IMR-90 (cell line): ENCODE results near the gene CLASRP. TPM values are rescaled to one million over a fixed set of nuclear protein-coding genes. Genes with fewer than 3 reads are reported as not detected.

Experiments used
- ATAC-seq: fragments of 200-7000 bp; cut with Tn5 transposase; 2 replicates; pipeline ENCODE4 v1.9.1; 2020; ENCODE audit warnings: low read depth, mild to moderate bottlenecking, moderate library complexity
- BruUV-seq: library from RNA; stranded (reverse); fragments of 400-500 nt; replicated peaks from 2 replicates; lab custom pipeline; 2021; lab: Mats Ljungman, UMichigan
- CTCF ChIA-PET: fragments of 300-600 bp; formaldehyde crosslinking; extraction: SDS; loops from one replicate; lab custom pipeline; 2021; ENCODE audit warnings: antibody characterized with exemption; lab: Yijun Ruan, JAX
- POLR2A ChIA-PET: fragments of 300-600 bp; sonication (Branson Sonifier 250); formaldehyde crosslinking; loops from one replicate; lab custom pipeline; 2022; ENCODE audit warnings: antibody characterized with exemption; ENCODE audit not compliant: unreplicated experiment; lab: Charles Lee
- DNase-seq: peaks from one replicate; pipeline ENCODE4 v3.0.0; 2013
- H2AFZ ChIP-seq: replicated peaks from 2 replicates; pipeline ENCODE3; 2013; ENCODE audit warnings: low read length, mild to moderate bottlenecking; ENCODE audit not compliant: poor library complexity
- H2AK5ac ChIP-seq: 2 replicates; pipeline ENCODE4 v1.6.1; 2013; ENCODE audit warnings: low read depth, low read length, inconsistent platforms
- H2AK9ac ChIP-seq: replicated peaks from 2 replicates; pipeline ENCODE3; 2013; ENCODE audit warnings: mild to moderate bottlenecking, low read depth, low read length, moderate library complexity; ENCODE audit not compliant: poor library complexity
- H2BK120ac ChIP-seq: 2 replicates; pipeline ENCODE4 v1.6.1; 2013; ENCODE audit warnings: low read depth, low read length, inconsistent platforms
- H2BK15ac ChIP-seq: 3 replicates; pipeline ENCODE4 v1.6.1; 2013; ENCODE audit warnings: low read depth, low read length, inconsistent platforms
- H2BK20ac ChIP-seq: 2 replicates; pipeline ENCODE4 v1.6.1; 2013; ENCODE audit warnings: low read depth, mild to moderate bottlenecking, inconsistent platforms, low read length, moderate library complexity
- H2BK5ac ChIP-seq: 2 replicates; pipeline ENCODE4 v1.6.1; 2013; ENCODE audit warnings: mild to moderate bottlenecking, low read depth, low read length, inconsistent platforms; ENCODE audit not compliant: poor library complexity, severe bottlenecking
- H3K14ac ChIP-seq: replicated peaks from 2 replicates; pipeline ENCODE4 v1.6.1; 2013; ENCODE audit warnings: low read depth, low read length, inconsistent platforms
- H3K18ac ChIP-seq: 2 replicates; pipeline ENCODE4 v1.6.1; 2013; ENCODE audit warnings: low read depth, low read length, control low read depth
- H3K23ac ChIP-seq: 2 replicates; pipeline ENCODE4 v1.6.1; 2013; ENCODE audit warnings: low read depth, low read length, inconsistent platforms
- H3K27ac ChIP-seq: 2 replicates; pipeline ENCODE4 v1.5.1; 2013; ENCODE audit warnings: mild to moderate bottlenecking, control low read depth, low read length; ENCODE audit not compliant: insufficient read depth
- H3K27me3 ChIP-seq: 2 replicates; pipeline ENCODE4 v1.6.1; 2013; ENCODE audit warnings: low read length; ENCODE audit not compliant: control insufficient read depth, insufficient read depth
- H3K36me3 ChIP-seq: 2 replicates; pipeline ENCODE4 v1.6.1; 2013; ENCODE audit warnings: low read length, mixed read lengths; ENCODE audit not compliant: control insufficient read depth, insufficient read depth
- H3K4ac ChIP-seq: 2 replicates; pipeline ENCODE4 v1.6.1; 2013; ENCODE audit warnings: low read depth, low read length, inconsistent platforms
- H3K4me1 ChIP-seq: 2 replicates; pipeline ENCODE4 v1.6.1; 2013; ENCODE audit warnings: low read length, mixed read lengths; ENCODE audit not compliant: control insufficient read depth, insufficient read depth
- H3K4me2 ChIP-seq: 2 replicates; pipeline ENCODE4 v1.6.1; 2013; ENCODE audit warnings: low read depth, mild to moderate bottlenecking, control low read depth, low read length, moderate library complexity
- H3K4me3 ChIP-seq: 2 replicates; pipeline ENCODE4 v1.5.1; 2013; ENCODE audit warnings: low read depth, mild to moderate bottlenecking, control low read depth, low read length, moderate library complexity; ENCODE audit not compliant: insufficient read depth
- H3K56ac ChIP-seq: 2 replicates; pipeline ENCODE4 v1.6.1; 2013; ENCODE audit warnings: low read length, inconsistent platforms; ENCODE audit not compliant: insufficient read depth; ENCODE audit errors: extremely low read depth
- H3K79me1 ChIP-seq, 2 experiments: 2 replicates each; pipeline ENCODE4 v1.6.1; 2013; ENCODE audit warnings: low read length in 2 of 2, inconsistent platforms in 1 of 2, low read depth in 1 of 2
- H3K9ac ChIP-seq: 2 replicates; pipeline ENCODE4 v1.6.1; 2013; ENCODE audit warnings: low read depth, low read length, control low read depth
- H3K9me1 ChIP-seq: 2 replicates; pipeline ENCODE4 v1.6.1; 2013; ENCODE audit warnings: low read length, inconsistent platforms; ENCODE audit not compliant: insufficient read depth
- H3K9me3 ChIP-seq: 2 replicates; pipeline ENCODE4 v1.6.1; 2013; ENCODE audit warnings: low read length; ENCODE audit not compliant: control insufficient read depth, insufficient read depth
- H4K20me1 ChIP-seq: 2 replicates; pipeline ENCODE4 v1.6.1; 2013; ENCODE audit warnings: low read length, inconsistent platforms; ENCODE audit not compliant: insufficient read depth
- H4K5ac ChIP-seq: 2 replicates; pipeline ENCODE4 v1.6.1; 2013; ENCODE audit warnings: mild to moderate bottlenecking, low read depth, low read length, control low read depth
- H4K8ac ChIP-seq, 2 experiments: 2 replicates each; pipeline ENCODE4 v1.6.1; 2013; ENCODE audit warnings: low read depth in 2 of 2, low read length in 2 of 2, control low read depth in 1 of 2, inconsistent platforms in 1 of 2
- H4K91ac ChIP-seq: 2 replicates; pipeline ENCODE4 v1.6.1; 2013; ENCODE audit warnings: low read depth, low read length, inconsistent platforms; ENCODE audit not compliant: insufficient read depth
- CEBPB ChIP-seq: IDR thresholded peaks from 2 replicates; pipeline ENCODE4 v1.6.1; 2012; ENCODE audit warnings: low read depth, low read length, improper control_type of control experiment
- CHD1 ChIP-seq: IDR thresholded peaks from 2 replicates; pipeline ENCODE4 v1.6.1; 2012; ENCODE audit warnings: low read depth, low read length, improper control_type of control experiment
- CTCF ChIP-seq: conservative IDR thresholded peaks from 2 replicates; pipeline ENCODE4 v1.5.1; 2012; ENCODE audit warnings: mild to moderate bottlenecking, low read depth, low read length, improper control_type of control experiment
- ELK1 ChIP-seq: fragments of 150-350 bp; IDR thresholded peaks from 2 replicates; pipeline ENCODE4 v1.6.1; 2016; ENCODE audit warnings: low read depth, mild to moderate bottlenecking, low read length, moderate library complexity, borderline replicate concordance
- FOS ChIP-seq: fragments of 150-350 bp; IDR thresholded peaks from 2 replicates; pipeline ENCODE4 v1.6.1; 2016; ENCODE audit warnings: low read depth, low read length
- MAZ ChIP-seq: IDR thresholded peaks from 2 replicates; pipeline ENCODE4 v1.6.1; 2012; ENCODE audit warnings: low read depth, mild to moderate bottlenecking, low read length, improper control_type of control experiment, moderate library complexity, borderline replicate concordance
- MXI1 ChIP-seq: IDR thresholded peaks from 2 replicates; pipeline ENCODE4 v1.6.1; 2012; ENCODE audit warnings: low read depth, mild to moderate bottlenecking, low read length, moderate library complexity, borderline replicate concordance
- NFE2L2 ChIP-seq: fragments of 150-350 bp; IDR thresholded peaks from 2 replicates; pipeline ENCODE4 v1.6.1; 2016; ENCODE audit warnings: low read depth, mild to moderate bottlenecking, low read length
- POLR2A ChIP-seq: IDR thresholded peaks from 2 replicates; pipeline ENCODE4 v1.6.1; 2012; ENCODE audit warnings: mild to moderate bottlenecking, low read depth, low read length
- RAD21 ChIP-seq: IDR thresholded peaks from 2 replicates; pipeline ENCODE4 v1.6.1; 2012; ENCODE audit warnings: low read length, improper control_type of control experiment
- RCOR1 ChIP-seq: IDR thresholded peaks from 2 replicates; pipeline ENCODE4 v1.6.1; 2012; ENCODE audit warnings: mild to moderate bottlenecking, low read length, improper control_type of control experiment; ENCODE audit not compliant: insufficient replicate concordance
- RFX5 ChIP-seq: IDR thresholded peaks from 2 replicates; pipeline ENCODE4 v1.8.0; 2012; ENCODE audit warnings: low read depth, mild to moderate bottlenecking, low read length, moderate library complexity
- SMC3 ChIP-seq: fragments of 150-350 bp; IDR thresholded peaks from 2 replicates; pipeline ENCODE4 v1.6.1; 2016; ENCODE audit warnings: low read depth, mild to moderate bottlenecking, antibody characterized with exemption, low read length, moderate library complexity
- USF2 ChIP-seq: fragments of 150-350 bp; IDR thresholded peaks from 2 replicates; pipeline ENCODE4 v1.6.1; 2017; ENCODE audit warnings: mild to moderate bottlenecking, antibody characterized with exemption, low read length, low read depth
- WGBS, 2 experiments: methylation state at CpG; one replicate each; pipeline versions ENCODE4 v1.1.5 to v1.1.7; 2013; ENCODE audit warnings: missing lambda C conversion rate in 2 of 2; ENCODE audit not compliant: insufficient read length in 1 of 2; ENCODE audit errors: extremely low coverage in 2 of 2; 5-methylcytosine and 5-hydroxymethylcytosine counted together
- dilution Hi-C: fragments of 300-500 bp; cut with HindIII; formaldehyde crosslinking; loops from one replicate; pipeline ENCODE4 v1.14.3; 2018; ENCODE audit warnings: low sequenced_read_pairs; ENCODE audit not compliant: unreplicated experiment
- in situ Hi-C: fragments of 300-500 bp; cut with MboI; formaldehyde crosslinking; loops from 3 replicates; pipeline ENCODE4 v1.14.3; 2019; ENCODE audit warnings: low sequenced_read_pairs, inconsistent platforms, mixed read lengths
- intact Hi-C: fragments of 100-400 bp; cut with micrococcal nuclease; formaldehyde crosslinking; loops from 2 replicates; pipeline ENCODE4 v1.10.0; 2022
- polyA plus RNA-seq, 3 experiments: library from polyadenylated mRNA; depleted of rRNA; stranded (reverse); fragments of >200 nt; gene quantifications; 2 replicates each; pipeline ENCODE4 v1.2.3, GENCODE V29; 2012; ENCODE audit warnings: low replicate concordance in 1 of 3
- total RNA-seq: library from RNA; depleted of rRNA; stranded (reverse); fragments of >200 nt; gene quantifications from 2 replicates; pipeline ENCODE4 v1.2.3, GENCODE V29; 2012

The CLASRP gene
- total and polyA plus RNA-seq, 2 of the 4 experiments (the other 2 are of a cell fraction) = 19.9 to 31.7 TPM

GRCh38 chr19:45071969-45072790 lies 33.3 kb downstream of the CLASRP start:
- no peak for TF ChIP-seq RCOR1
- TF ChIP-seq POLR2A = no peak
- no peak for TF ChIP-seq ELK1
- TF ChIP-seq SMC3 = no peak
- TF ChIP-seq CTCF = no peak
- no peak for TF ChIP-seq MXI1
- TF ChIP-seq NFE2L2 = no peak
- TF ChIP-seq RAD21 = no peak
- TF ChIP-seq CHD1 = no peak
- no peak for TF ChIP-seq MAZ
- TF ChIP-seq CEBPB = no peak
- no peak for TF ChIP-seq USF2
- no peak for TF ChIP-seq FOS
- no peak for TF ChIP-seq RFX5
- H2BK5ac ChIP-seq = no peak overlapping the region
- no peak overlapping the region for H4K5ac ChIP-seq
- in situ Hi-C loops = no loop called here
- H3K14ac ChIP-seq = no peak overlapping the region
- BruUV-seq = no TSS peak
- no peak overlapping the region for H3K4me2 ChIP-seq
- no peaks in the 10 kb centered on the region for H4K20me1 ChIP-seq
- no peak overlapping the region for H2AK5ac ChIP-seq
- no peak overlapping the region for H3K23ac ChIP-seq
- DNase-seq (no peak), ATAC-seq (no peak)
- no peak overlapping the region for H2BK120ac ChIP-seq
- no peak overlapping the region for H3K4me3 ChIP-seq
- H3K9ac ChIP-seq = no peak overlapping the region
- intact Hi-C loops = no loop called here
- H3K4me1 ChIP-seq = no peaks in the 10 kb centered on the region
- no peak overlapping the region for H3K27ac ChIP-seq
- H3K36me3 ChIP-seq = peaks cover 39% of the 10 kb centered on the region
- H3K27me3 ChIP-seq = no peaks in the 10 kb centered on the region
- H2BK20ac ChIP-seq = no peak overlapping the region
- POLR2A ChIA-PET = no interaction called here
- CTCF ChIA-PET = no interaction called here
- dilution Hi-C loops = no loop called here
- H3K9me1 ChIP-seq = no peaks in the 10 kb centered on the region; the same call in 1 of the 2 replicates
- no peak overlapping the region for H4K8ac ChIP-seq
- no peak overlapping the region for H3K56ac ChIP-seq
- WGBS, 2 experiments = 83% methylated on average over 11 of the region's 34 CpGs; no CpG with 5 or more reads in 1 of the 2 experiments
- H3K4ac ChIP-seq = no peak overlapping the region
- no peaks in the 10 kb centered on the region for H3K9me3 ChIP-seq
- no peaks in the 10 kb centered on the region for H3K79me1 ChIP-seq
- H3K18ac ChIP-seq = no peak overlapping the region
- no peak overlapping the region for H4K91ac ChIP-seq
- no peak overlapping the region for H2AK9ac ChIP-seq
- H2BK15ac ChIP-seq = no peak overlapping the region
- no peak overlapping the region for H2AFZ ChIP-seq
